GM10266 (cell line): Measurements from ENCODE around the gene ICA1L.

ENCODE experiments used
- DNase-seq: peaks from one replicate; pipeline ENCODE4 v3.0.0; 2012; ENCODE audit errors: extremely low spot score
- CTCF ChIP-seq: IDR thresholded peaks from 2 replicates; pipeline ENCODE4 v1.5.1; 2012; ENCODE audit warnings: mild to moderate bottlenecking, low read depth; ENCODE audit not compliant: control insufficient read depth, insufficient read depth; ENCODE audit errors: missing control alignments

ICA1L gene

DNA sequence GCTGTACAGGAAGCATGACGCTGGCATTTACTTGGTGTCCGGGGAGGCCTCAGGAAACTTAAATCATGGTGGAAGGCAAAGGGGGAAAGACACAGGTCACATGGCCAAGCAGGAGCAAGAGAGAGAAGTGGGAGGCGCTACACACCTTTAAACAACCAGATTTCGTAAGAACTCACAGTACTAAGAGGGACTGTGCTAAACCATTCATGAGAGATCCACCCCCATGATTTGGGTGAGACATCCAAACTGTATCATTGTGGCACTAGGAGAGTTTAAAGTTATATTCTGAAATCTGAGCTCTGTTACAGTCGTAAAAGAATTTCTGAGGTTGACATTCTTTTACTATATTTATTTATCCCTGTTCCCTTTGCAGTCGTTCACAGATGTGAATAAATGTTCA lies 116.6 kb downstream of the ICA1L start:
- no peak for TF ChIP-seq CTCF

GRCh38 chr2:202752071-202752470 lies 119.5 kb downstream of the ICA1L start:
- no peak for DNase-seq

More for the DNA sequence above, 116.6 kb downstream of the ICA1L start:
- DNase-seq, result no peak

DNA sequence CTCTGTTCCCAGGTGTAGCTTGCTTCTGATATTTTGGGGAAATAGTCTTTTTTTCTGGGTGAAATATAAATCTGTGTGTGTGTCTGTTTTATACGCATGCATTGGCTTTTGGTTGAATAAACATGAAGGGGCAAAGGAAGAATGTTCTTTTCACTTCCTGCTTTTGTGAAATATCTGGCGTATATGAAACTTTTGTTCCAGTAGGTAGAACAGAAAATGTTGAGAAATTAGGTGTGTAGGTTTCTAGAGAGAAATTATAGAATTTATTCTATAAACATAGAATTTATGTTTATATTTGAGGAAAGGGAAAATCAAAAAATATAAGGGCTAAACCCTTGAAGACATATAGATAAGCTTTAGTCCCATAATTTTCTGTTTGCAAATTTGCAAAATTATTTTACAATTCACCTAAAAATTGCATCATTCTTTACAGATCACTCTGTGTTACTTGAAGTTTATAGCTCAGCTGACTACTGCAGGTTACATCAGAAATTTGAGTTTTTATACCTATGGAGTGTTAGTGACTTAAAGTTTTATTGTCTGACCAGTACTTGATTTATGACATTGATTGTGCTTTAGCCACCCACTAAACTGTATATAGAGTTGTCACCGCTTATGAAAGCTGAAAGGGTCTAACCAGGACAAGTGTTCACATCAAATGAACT lies 120.7 kb downstream of the ICA1L start:
- TF ChIP-seq CTCF, result no peak
- no peak for DNase-seq

More at GRCh38 chr2:202752071-202752470, 119.5 kb downstream of the ICA1L start:
- TF ChIP-seq CTCF, result no peak

DNA sequence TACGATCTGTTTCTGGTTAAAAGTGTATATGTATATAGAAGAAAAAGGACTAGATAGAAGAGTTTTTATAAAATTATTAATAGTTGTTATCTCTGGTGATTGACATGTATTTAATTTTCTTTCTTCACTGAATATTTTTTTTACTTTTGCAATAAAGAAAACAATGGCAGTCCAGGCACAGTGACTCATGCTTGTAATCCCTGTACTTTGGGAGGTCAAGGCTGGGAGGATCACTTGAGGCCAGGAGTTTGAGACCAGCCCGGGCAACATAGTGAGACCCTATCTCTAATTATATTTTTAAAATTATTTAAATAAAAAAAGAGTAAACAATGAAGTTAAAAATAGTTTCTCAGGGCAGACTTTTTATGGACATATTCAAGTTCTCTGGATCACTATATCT lies 122.1 kb downstream of the ICA1L start:
- DNase-seq, result no peak

GRCh38 chr2:202743613-202744012 lies 128.0 kb downstream of the ICA1L start:
- TF ChIP-seq CTCF, result no peak
- DNase-seq, result no peak

More for the DNA sequence above, 122.1 kb downstream of the ICA1L start:
- no peak for TF ChIP-seq CTCF

DNA sequence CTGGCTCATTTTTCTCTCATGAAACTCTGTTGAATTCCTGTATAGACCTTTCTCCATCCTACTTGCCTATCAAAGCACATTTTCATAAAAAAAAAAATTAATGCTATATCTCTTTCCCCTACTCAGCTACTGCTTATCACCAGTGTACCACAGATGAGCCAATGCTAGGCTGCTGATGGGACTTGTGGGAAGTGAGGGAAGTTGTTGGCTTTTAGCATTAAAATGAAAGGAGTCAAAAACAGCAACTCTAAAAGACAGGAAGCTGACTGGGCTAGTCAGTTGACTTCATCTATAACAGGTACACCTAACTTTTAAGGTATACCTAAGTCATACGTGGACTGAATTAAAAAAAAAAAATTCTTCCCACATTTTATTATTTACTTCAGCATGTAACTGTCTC lies 134.7 kb downstream of the ICA1L start:
- TF ChIP-seq CTCF, result no peak
- no peak for DNase-seq

DNA sequence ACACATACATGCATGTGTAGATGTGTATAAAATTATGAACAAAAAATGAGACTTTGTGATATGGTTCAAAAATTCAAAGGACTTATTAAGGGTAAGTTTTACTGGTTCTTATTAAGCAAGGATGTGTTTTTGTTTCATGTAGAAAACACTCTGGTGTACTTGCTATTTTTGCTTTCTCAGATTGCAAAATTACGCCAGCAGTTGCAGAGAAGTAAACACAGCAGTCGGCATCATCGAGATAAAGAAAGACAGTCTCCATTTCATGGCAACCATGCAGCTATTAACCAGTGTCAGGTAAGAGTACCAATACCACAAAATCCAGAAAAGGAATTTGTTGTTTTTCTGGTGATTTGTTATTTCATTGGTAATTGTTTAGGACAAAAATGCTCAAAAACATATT lies 145.5 kb downstream of the ICA1L start:
- no peak for DNase-seq
- TF ChIP-seq CTCF, result no peak
